H1 (cell line): ENCODE measurements around the gene ZSWIM6. TPM values are rescaled to one million over a fixed set of nuclear protein-coding genes. Genes with fewer than 3 reads are reported as not detected.

Experiments used
- polyA plus RNA-seq, 7 experiments: library from polyadenylated mRNA; depleted of rRNA in 3 of 7; stranded (reverse) in 5 of 7; unstranded in 2 of 7; fragments of >200 nt in 5 of 7; fragments of 200-250 nt in 2 of 7; gene quantifications; 1 replicate in 5 of 7; 2 replicates in 1 of 7; 4 replicates in 1 of 7; pipeline versions ENCODE4 v1.2.1 to v1.2.3, GENCODE V29; 2011 to 2013; ENCODE audit warnings: missing spikeins in 2 of 7, mixed read lengths in 2 of 7
- total RNA-seq: library from RNA; stranded (reverse); fragmentation: NEBNext Ultra II Directional; extraction: Animal tissue kit (Norgen Biotek cat#: 25700); gene quantifications from 2 replicates; pipeline ENCODE4 v1.2.1, GENCODE V29; 2021
- TF ChIP-seq, protein P1 (sequence below): fragments of 300-600 bp; sonication (generic); IDR thresholded peaks from 2 replicates; pipeline ENCODE4 v1.7.1; 2012; ENCODE audit warnings: low read length, moderate library complexity, mild to moderate bottlenecking, inconsistent platforms; ENCODE audit not compliant: insufficient replicate concordance

Gene ZSWIM6
- total and polyA plus RNA-seq, 2 of the 8 experiments (the other 6 are each of a cell fraction or from before 2014, with no cell fraction given) = 7.9 to 12.4 TPM

DNA sequence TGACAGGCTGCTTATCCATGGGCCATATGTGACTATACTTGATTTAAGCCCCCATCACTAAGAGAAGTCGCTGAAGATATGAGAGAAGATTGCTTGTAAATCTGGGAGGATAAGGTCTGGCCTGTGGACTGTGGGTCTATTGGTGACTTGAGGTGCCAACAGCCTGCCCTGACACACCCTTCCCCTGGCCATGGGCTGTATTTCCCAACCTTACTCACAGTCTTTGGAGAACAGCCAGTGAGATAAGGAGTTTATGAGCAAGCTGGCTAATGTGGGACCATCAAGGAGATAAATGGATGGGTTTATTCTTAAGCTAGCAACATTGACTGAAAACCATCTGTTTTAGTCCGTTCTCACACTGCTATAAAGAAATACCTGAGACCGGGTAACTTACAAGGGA, 231.3 kb downstream of the ZSWIM6 start (continued):
- TF ChIP-seq, protein P1, sequence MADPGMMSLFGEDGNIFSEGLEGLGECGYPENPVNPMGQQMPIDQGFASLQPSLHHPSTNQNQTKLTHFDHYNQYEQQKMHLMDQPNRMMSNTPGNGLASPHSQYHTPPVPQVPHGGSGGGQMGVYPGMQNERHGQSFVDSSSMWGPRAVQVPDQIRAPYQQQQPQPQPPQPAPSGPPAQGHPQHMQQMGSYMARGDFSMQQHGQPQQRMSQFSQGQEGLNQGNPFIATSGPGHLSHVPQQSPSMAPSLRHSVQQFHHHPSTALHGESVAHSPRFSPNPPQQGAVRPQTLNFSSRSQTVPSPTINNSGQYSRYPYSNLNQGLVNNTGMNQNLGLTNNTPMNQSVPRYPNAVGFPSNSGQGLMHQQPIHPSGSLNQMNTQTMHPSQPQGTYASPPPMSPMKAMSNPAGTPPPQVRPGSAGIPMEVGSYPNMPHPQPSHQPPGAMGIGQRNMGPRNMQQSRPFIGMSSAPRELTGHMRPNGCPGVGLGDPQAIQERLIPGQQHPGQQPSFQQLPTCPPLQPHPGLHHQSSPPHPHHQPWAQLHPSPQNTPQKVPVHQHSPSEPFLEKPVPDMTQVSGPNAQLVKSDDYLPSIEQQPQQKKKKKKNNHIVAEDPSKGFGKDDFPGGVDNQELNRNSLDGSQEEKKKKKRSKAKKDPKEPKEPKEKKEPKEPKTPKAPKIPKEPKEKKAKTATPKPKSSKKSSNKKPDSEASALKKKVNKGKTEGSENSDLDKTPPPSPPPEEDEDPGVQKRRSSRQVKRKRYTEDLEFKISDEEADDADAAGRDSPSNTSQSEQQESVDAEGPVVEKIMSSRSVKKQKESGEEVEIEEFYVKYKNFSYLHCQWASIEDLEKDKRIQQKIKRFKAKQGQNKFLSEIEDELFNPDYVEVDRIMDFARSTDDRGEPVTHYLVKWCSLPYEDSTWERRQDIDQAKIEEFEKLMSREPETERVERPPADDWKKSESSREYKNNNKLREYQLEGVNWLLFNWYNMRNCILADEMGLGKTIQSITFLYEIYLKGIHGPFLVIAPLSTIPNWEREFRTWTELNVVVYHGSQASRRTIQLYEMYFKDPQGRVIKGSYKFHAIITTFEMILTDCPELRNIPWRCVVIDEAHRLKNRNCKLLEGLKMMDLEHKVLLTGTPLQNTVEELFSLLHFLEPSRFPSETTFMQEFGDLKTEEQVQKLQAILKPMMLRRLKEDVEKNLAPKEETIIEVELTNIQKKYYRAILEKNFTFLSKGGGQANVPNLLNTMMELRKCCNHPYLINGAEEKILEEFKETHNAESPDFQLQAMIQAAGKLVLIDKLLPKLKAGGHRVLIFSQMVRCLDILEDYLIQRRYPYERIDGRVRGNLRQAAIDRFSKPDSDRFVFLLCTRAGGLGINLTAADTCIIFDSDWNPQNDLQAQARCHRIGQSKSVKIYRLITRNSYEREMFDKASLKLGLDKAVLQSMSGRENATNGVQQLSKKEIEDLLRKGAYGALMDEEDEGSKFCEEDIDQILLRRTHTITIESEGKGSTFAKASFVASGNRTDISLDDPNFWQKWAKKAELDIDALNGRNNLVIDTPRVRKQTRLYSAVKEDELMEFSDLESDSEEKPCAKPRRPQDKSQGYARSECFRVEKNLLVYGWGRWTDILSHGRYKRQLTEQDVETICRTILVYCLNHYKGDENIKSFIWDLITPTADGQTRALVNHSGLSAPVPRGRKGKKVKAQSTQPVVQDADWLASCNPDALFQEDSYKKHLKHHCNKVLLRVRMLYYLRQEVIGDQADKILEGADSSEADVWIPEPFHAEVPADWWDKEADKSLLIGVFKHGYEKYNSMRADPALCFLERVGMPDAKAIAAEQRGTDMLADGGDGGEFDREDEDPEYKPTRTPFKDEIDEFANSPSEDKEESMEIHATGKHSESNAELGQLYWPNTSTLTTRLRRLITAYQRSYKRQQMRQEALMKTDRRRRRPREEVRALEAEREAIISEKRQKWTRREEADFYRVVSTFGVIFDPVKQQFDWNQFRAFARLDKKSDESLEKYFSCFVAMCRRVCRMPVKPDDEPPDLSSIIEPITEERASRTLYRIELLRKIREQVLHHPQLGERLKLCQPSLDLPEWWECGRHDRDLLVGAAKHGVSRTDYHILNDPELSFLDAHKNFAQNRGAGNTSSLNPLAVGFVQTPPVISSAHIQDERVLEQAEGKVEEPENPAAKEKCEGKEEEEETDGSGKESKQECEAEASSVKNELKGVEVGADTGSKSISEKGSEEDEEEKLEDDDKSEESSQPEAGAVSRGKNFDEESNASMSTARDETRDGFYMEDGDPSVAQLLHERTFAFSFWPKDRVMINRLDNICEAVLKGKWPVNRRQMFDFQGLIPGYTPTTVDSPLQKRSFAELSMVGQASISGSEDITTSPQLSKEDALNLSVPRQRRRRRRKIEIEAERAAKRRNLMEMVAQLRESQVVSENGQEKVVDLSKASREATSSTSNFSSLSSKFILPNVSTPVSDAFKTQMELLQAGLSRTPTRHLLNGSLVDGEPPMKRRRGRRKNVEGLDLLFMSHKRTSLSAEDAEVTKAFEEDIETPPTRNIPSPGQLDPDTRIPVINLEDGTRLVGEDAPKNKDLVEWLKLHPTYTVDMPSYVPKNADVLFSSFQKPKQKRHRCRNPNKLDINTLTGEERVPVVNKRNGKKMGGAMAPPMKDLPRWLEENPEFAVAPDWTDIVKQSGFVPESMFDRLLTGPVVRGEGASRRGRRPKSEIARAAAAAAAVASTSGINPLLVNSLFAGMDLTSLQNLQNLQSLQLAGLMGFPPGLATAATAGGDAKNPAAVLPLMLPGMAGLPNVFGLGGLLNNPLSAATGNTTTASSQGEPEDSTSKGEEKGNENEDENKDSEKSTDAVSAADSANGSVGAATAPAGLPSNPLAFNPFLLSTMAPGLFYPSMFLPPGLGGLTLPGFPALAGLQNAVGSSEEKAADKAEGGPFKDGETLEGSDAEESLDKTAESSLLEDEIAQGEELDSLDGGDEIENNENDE = no peak
